Effector CD8-positive, alpha-beta T cell (primary cell): ENCODE measurements around the gene PTX4.

Source experiments
- DNase-seq: peaks from one replicate; lab custom pipeline; 2025; lab: John Stamatoyannopoulos, UW

Gene PTX4

DNA sequence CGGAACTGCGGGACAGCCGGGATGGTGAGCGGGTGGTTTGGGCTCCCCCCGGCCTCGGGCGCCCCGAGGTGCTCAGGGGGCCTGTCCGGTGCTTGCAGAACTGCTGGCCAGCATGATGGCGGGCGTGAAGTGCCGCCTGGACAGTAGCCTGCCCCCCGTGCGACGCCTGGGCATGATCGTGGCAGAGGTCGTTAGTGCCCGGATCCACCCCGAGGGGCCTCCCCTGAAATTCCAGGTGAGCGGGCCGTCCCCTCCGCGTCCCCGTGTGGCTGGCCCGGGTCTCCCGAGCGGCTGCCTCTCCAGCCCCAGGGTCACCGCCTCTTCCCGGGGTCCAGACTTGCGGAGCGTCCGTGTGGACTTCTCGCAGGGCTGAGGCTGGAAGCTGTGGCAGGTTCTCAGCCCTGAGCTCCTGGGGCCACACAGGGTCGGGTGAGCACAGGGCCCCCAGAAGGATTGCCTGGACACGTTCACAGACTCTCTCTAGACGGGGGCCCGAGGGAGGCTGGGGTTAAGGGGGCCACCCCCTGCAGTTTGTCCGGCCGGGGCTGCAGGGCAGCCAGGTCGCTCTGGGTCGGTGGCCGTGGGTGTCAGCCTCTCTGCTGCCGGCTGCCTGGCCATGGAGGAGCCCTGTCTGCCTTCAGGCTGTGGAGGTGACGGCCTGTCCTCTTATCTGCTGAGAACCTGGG, 11.9 kb upstream of the PTX4 start:
- DNase-seq: no peak

DNA sequence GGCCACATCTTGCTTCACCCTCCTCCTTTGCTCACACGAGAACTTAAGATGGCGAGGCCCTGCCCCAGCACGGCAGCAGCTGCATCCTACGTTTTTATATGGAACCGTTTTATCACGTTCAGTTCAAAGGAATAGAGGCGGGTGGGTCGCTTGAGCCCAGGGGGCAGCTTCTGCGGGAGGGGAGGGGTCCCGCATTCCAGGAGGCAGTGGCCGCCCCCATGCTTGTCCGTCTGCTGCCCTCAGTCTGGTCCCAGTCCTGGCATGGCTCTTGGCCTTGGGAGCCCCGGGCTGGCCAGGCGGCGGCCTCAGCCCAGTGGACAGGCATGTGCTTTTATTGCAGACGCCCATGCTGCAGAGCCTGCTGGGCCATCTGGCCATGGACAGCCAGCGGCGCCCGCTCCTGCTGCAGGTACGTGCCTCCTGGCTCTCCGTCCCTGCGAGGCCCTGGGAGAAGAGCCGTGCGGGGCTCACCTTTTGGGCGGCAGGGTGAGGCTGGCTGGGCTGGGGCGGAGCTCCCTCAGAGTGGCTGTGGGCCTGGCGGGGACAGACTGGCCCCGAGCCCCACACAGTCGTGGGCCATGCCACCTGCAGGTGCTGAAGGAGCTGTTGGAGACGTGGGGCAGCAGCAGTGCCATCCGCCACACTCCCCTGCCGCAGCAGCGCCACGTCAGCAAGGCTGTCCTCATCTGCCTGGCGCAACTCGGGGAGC, 11.2 kb upstream of the PTX4 start:
- no peak for DNase-seq

DNA sequence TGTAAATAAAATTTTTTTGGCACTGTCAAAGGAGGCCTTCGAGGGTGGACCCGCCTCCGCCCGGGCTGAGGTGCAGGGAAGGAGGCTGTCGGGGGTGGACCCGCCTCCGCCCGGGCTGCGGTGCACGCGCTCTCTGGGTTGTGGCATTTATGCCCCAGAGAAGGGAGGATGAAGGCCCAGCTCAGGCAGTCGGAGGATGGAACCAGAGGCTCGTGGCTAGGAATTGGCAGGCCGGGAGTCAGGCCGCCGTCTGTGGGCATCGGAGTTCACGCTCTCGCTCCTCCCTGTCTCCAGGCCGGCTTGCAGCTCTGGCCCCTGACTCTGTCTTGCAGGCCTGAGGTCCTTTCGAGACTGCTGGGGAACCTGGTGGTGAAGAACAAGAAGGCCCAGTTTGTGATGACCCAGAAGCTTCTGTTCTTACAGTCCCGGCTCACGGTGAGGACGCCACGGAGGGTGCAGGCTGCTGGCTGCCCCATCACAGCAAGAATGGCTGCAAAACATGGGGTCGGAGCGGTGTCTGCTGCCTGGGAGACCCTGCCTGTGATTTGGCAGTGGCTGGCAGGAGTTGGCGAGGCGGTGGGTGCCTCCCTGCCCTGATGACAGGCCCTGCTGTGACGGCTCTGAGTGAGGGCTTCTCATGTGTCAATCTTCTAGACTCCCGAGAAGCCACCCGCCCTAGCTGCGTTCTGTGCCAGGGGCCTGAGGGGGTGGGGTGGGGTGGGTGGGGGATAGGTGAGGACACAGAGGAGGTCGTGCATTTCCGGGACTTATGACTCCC, 10.3 kb upstream of the PTX4 start:
- DNase-seq: no peak

GRCh38 chr16:1497014-1497598, 8.4 kb upstream of the PTX4 start:
- DNase-seq: no peak

DNA sequence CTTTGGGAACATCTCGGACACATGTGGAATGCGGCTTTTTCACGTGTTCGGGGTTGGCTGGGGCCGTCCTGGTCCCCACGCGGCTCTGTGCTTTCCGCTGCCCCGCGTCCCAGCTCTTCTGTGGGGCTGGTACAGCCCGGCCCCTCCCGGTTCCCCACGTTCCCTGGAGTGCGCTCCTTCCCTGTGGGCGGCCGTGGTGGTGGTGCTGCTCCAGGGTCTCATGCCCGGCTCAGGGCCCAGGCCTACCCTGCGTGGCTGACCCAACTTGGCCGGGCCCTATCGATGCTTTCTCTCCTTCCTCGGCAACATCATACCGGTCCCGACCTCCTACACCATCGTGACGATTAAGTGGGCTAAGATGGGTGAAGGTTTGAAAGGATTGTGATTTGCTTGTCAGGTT, 7.7 kb upstream of the PTX4 start:
- DNase-seq: no peak

DNA sequence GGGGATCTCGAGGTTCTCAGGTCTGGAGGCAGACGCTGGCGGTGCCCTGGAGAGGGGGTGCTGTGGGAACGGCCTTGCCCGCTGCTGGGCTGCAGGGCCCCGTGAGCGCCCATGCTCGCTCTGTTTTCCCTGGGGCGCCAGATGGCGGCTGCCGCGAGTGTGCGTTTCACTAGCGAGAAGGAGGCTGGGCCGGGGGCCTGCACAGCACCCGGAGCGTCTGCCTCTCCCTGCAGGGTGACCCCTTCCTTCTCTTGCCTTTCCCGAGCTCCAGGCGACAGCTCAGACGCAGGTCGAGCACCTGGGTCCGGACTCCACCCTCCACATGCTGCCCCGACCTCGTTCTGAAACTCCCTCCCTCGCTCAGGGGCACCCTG, 7.1 kb upstream of the PTX4 start:
- no peak for DNase-seq

- DNase-seq: no peak
Observed at GRCh38 chr16:1495211-1495888, 6.6 kb upstream of the PTX4 start.

- DNase-seq: no peak
Observed at GRCh38 chr16:1494711-1495110, 6.0 kb upstream of the PTX4 start.

DNA sequence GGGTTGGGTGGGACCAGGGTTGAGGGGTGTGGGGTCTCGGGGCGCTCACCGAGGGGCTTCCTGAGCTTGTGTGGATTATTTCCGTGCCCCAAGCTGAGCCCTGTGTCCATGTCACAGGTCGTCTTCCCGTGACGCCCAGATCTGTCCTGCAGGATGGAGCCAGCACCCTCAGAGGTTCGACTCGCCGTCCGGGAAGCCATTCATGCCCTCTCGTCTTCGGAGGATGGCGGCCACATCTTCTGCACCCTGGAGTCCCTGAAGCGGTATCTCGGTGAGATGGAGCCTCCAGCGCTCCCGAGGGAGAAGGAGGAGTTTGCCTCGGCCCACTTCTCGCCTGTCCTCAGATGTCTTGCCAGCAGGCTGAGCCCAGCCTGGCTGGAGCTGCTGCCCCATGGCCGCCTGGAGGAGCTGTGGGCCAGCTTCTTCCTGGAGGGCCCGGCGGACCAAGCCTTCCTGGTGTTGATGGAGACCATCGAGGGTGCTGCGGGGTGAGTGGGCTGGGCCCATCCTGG, 5.4 kb upstream of the PTX4 start:
- DNase-seq: no peak

DNA sequence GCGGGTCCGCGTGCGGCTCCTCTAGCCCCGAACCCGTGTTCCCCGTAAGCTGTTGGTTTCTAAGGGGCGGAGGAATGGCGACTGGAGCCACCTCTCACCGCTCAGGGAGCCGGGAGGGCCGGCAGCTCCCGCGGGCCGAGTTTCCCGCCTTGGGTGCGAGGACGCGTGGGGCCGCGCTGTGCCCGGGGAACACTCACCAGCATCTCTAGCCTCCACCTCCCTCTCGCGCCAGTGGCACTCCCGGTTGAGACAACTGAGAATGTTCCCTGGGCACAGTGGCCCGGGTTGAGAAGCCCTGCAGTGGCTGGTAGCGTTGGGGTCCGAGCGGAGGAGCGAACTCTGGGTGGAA, 5.0 kb upstream of the PTX4 start:
- DNase-seq: no peak

DNA sequence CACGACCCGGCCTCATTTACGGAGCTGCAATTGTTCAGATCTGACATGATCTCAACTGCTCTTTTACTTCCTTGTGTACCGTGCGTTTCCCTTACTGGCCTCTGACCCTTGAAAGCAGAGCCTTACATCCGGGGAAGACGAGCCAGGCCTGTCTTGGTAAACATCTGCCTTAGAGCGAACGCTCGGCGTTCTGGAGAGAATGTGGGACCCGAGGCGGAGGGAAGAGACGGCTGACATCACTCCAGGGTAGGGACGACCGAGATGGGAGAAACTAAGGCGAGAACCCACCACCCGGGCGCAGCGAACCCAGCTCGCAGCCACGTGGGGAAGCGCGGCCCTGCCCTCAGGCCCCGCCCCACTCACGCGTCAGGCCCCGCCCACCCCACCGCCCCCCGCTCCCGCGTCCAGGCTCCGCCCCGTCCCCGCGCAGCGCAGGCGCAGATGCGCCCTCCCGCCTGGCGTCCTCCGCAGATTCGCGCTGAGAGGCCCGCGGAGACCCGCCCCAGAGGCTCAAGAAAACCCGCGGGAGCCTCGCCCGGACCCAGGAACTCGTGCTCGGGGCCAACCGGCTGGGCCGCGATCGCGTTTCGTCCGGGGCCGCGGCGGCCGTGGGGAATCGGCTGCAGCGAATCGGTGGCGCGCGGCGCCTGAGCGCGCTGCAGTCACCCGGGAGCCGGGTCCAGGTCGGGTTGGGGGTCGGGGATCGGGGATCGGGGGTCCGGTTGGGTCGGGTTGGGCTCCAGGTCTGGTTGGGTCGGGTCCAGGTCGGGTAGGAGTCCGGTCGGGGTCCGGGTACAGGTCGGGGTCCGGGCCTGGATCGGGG, 4.4 kb upstream of the PTX4 start, which contains the start of gene TELO2:
TELO2 (plus strand) TSS at position 438 of the 823 bp plus-strand sequence. CDS start 922 bp downstream, outside the sequence.
- DNase-seq: peak; percentile 85

- no peak for DNase-seq
Observed at GRCh38 chr16:1492082-1492922, 3.6 kb upstream of the PTX4 start.

DNA sequence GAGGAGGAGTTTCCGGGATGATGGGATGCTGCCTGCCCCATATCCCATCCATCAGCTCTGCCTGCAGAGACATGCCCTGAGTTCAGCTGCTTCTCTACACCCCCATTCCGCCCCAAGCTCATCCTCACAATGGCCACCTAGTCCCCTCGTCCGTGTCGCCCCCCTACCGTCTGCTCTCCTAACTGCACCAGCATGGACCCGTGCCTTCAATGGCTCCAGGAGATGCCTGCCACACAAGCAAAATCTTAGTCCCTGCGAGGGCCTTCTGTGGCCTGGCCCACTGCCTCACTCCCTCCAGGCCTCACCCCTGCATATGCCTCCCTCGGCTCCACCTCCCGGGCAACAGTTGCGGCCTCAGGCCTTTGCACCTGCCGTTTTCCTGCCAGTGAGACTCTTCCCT, 2.6 kb upstream of the PTX4 start:
- no peak for DNase-seq

DNA sequence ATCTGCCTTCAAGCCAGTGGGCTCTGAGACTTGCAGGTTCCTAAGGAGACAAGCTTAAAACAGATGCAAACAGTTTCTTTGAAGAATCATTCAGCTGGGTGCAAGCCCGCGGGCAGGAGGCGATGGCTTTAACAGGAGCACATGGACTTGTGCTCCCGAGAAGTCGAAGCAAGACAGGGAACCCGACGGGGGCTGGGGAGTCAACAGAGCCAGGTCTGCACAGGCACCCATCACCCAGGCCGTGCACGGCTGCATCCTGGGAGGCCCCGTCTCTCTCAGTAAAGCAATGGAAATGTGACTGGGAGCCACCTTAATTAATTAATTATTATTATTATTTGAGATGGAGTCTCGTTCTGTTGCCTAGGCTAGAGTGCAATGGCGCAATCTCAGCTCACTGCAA, 333 bp upstream of the PTX4 start:
- DNase-seq: no peak

- DNase-seq: no peak
Observed at GRCh38 chr16:1488054-1488601, 616 bp downstream of the PTX4 start.

DNA sequence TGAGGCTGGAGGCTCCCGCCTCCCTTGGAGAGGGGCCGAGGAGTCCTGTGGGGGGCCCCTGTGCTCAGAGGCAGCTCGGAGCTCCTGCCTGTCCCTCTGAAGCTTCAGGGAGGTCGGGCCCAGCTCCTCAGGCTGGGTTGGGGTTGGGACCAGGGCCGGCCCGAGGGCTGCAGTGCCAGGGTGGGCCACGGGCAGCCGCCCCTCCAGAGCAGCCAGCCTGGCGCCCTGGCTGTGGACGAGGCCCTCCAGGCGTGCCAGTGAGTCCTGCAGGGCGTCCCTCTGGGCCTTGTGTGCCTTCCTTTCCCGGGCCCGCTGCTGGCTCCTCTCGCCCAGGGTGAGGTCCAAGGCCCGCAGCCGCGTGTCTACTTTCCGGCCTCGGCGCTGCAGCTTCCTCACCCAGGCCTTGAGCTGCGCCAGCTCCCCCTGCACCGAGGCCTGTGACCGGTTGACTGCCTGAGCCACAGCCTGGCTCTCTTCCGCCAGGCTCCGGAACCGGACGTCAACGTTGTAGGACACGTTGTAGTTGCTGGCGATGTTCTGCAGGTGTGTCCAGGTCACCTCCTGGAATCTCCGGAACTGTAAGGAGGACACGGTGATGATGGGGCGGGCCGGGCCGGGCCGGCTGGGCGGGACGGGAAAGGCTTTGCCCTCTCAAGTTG, 1.2 kb downstream of the PTX4 start:
- DNase-seq: no peak

GRCh38 chr16:1486551-1487390, 2.0 kb downstream of the PTX4 start:
- DNase-seq: no peak

GRCh38 chr16:1485847-1486496, 2.8 kb downstream of the PTX4 start:
- no peak for DNase-seq
